C4-2B (cell line): ENCODE results near the gene USP25.

Experiments used
- CTCF ChIP-seq: fragments of 450-650 bp; conservative IDR thresholded peaks from 2 replicates; pipeline ENCODE4 v1.5.1; 2017; ENCODE audit warnings: mild to moderate bottlenecking
- ZFX ChIP-seq: fragments of 450-650 bp; IDR thresholded peaks from 2 replicates; pipeline ENCODE4 v1.6.1; 2017

- no peak for TF ChIP-seq CTCF
- TF ChIP-seq ZFX, result no peak
These were observed 23.1 kb upstream of the USP25 start for GRCh38 chr21:15706696-15707095.
